ENCODE measurements around the gene VAMP5.
"Not testable (repeated sequence)": the region's sequence is repeated elsewhere in the genome, so short reads cannot be mapped to it uniquely, and the experiment has no call there.

The VAMP5 gene

DNA sequence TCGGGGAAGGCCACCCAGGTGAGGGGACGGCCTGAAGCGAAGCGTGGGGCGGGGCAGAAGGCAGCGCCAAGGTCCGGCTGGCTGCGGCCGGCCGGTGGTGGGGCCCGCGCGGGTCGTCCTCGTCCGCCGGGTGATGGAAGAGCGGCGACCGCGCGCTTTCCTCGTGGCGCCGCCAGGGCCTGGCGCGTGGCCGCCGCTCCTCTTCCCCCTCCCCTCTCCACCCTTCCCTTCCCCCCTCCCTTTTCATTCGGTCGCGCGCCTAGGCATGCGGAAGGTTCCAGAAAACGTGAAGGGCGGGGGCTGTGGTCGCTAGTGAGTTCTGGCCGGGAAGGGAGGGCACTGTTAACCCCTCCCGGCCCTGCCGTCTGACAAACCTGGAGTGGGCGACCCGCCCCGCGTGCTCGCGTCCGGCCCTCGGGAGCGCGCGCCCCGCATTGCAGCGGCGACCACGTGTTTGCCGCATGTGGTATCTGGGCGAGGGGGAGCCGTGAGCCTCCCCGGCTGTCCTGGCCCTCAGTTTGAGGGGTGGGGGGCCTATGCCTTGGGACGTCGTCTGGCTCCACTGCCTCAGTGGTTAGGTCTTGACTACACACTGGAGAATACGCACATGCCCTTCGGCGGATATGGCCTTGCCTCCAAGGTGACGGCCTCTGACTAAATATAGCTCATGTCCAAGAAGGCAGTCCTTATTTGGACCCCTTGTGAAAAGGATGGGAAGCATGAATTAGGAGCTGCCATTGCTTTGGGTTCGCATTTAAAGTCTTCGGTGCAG, 44.7 kb upstream of the VAMP5 start:
- peaks cover 58% of the 10 kb centered on the region for H3K36me3 ChIP-seq
- H3K27me3 ChIP-seq (ENCODE audit: insufficient read depth, low read depth, severe bottlenecking), result no peaks in the 10 kb centered on the region
- no peaks in the 10 kb centered on the region for H3K9me3 ChIP-seq (ENCODE audit: severe bottlenecking)
- H3K27ac ChIP-seq, result peak overlapping the region; percentile 99
- TF ChIP-seq, protein P1, sequence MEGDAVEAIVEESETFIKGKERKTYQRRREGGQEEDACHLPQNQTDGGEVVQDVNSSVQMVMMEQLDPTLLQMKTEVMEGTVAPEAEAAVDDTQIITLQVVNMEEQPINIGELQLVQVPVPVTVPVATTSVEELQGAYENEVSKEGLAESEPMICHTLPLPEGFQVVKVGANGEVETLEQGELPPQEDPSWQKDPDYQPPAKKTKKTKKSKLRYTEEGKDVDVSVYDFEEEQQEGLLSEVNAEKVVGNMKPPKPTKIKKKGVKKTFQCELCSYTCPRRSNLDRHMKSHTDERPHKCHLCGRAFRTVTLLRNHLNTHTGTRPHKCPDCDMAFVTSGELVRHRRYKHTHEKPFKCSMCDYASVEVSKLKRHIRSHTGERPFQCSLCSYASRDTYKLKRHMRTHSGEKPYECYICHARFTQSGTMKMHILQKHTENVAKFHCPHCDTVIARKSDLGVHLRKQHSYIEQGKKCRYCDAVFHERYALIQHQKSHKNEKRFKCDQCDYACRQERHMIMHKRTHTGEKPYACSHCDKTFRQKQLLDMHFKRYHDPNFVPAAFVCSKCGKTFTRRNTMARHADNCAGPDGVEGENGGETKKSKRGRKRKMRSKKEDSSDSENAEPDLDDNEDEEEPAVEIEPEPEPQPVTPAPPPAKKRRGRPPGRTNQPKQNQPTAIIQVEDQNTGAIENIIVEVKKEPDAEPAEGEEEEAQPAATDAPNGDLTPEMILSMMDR (IDR thresholded peaks at IDR 0.05; ENCODE audit: low read depth, low read length), result no peak
- DNase-seq, result peak; percentile 61
- peak overlapping the region; percentile 85 for H3K4me3 ChIP-seq (ENCODE audit: low read depth, low read length)

GRCh38 chr2:85540133-85540648, 44.0 kb upstream of the VAMP5 start:
- H3K27ac ChIP-seq, result peak overlapping the region; percentile 99
- peak overlapping the region; percentile 85 for H3K4me3 ChIP-seq (ENCODE audit: low read depth, low read length)
- no peaks in the 10 kb centered on the region for H3K9me3 ChIP-seq (ENCODE audit: severe bottlenecking)
- TF ChIP-seq, protein P1 (IDR thresholded peaks at IDR 0.05; ENCODE audit: low read depth, low read length), result no peak
- DNase-seq, result no peak
- H3K36me3 ChIP-seq, result peaks cover 65% of the 10 kb centered on the region
- H3K27me3 ChIP-seq (ENCODE audit: insufficient read depth, low read depth, severe bottlenecking), result no peaks in the 10 kb centered on the region

- peak overlapping the region; percentile 85 for H3K4me3 ChIP-seq (ENCODE audit: low read depth, low read length)
- no peaks in the 10 kb centered on the region for H3K27me3 ChIP-seq (ENCODE audit: insufficient read depth, low read depth, severe bottlenecking)
- peaks cover 75% of the 10 kb centered on the region for H3K36me3 ChIP-seq
- H3K9me3 ChIP-seq (ENCODE audit: severe bottlenecking), result no peaks in the 10 kb centered on the region
- no peak for DNase-seq
- no peak overlapping the region for H3K27ac ChIP-seq
- TF ChIP-seq, protein P1 (IDR thresholded peaks at IDR 0.05; ENCODE audit: low read depth, low read length), result no peak
These were observed 43.0 kb upstream of the VAMP5 start for GRCh38 chr2:85541262-85541661.

- TF ChIP-seq, protein P1 (IDR thresholded peaks at IDR 0.05; ENCODE audit: low read depth, low read length), result no peak
- H3K36me3 ChIP-seq, result peaks cover 80% of the 10 kb centered on the region
- H3K4me3 ChIP-seq (ENCODE audit: low read depth, low read length), result peak overlapping the region; percentile 85
These were observed 42.3 kb upstream of the VAMP5 start for GRCh38 chr2:85541753-85542457.

DNA sequence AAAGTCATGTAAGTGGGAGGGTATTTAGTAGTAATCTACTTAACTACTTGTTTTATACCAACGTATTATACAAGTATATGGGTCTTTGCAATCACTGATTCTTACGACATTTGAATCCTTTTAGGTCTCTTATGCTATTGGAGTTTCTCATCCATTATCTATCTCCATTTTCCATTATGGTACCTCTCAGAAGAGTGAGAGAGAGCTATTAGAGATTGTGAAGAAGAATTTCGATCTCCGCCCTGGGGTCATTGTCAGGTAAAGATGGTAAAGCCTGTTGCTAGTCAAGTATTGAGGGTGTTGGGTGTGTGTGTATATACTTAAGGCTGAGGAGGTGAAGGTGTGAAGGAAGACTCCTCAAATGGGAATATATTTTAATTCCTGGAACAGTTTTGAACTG, 41.5 kb upstream of the VAMP5 start:
- no peak for DNase-seq
- TF ChIP-seq, protein P1 (IDR thresholded peaks at IDR 0.05; ENCODE audit: low read depth, low read length), result no peak
- peaks cover 87% of the 10 kb centered on the region for H3K36me3 ChIP-seq
- peak overlapping the region; percentile 25; the same call in 1 of the 2 replicates for H3K27ac ChIP-seq
- H3K27me3 ChIP-seq (ENCODE audit: insufficient read depth, low read depth, severe bottlenecking), result no peaks in the 10 kb centered on the region
- peak overlapping the region; percentile 5; the same call in 1 of the 2 replicates for H3K4me3 ChIP-seq (ENCODE audit: low read depth, low read length)
- H3K9me3 ChIP-seq (ENCODE audit: severe bottlenecking), result no peaks in the 10 kb centered on the region

More at GRCh38 chr2:85541753-85542457, 42.3 kb upstream of the VAMP5 start:
- Histone ChIP-seq H3K27ac (no peak overlapping the region), H3K27me3 (ENCODE audit: insufficient read depth, low read depth, severe bottlenecking) (no peaks in the 10 kb centered on the region), H3K9me3 (ENCODE audit: severe bottlenecking) (no peaks in the 10 kb centered on the region)
- no peak for DNase-seq

GRCh38 chr2:85544254-85544691, 40.0 kb upstream of the VAMP5 start:
- H3K27ac ChIP-seq; H3K27me3 ChIP-seq (ENCODE audit: insufficient read depth, low read depth, severe bottlenecking); H3K9me3 ChIP-seq (ENCODE audit: severe bottlenecking); H3K4me3 ChIP-seq (ENCODE audit: low read depth, low read length); DNase-seq: not testable (repeated sequence)
- H3K36me3 ChIP-seq, result peaks cover 85% of the 10 kb centered on the region

DNA sequence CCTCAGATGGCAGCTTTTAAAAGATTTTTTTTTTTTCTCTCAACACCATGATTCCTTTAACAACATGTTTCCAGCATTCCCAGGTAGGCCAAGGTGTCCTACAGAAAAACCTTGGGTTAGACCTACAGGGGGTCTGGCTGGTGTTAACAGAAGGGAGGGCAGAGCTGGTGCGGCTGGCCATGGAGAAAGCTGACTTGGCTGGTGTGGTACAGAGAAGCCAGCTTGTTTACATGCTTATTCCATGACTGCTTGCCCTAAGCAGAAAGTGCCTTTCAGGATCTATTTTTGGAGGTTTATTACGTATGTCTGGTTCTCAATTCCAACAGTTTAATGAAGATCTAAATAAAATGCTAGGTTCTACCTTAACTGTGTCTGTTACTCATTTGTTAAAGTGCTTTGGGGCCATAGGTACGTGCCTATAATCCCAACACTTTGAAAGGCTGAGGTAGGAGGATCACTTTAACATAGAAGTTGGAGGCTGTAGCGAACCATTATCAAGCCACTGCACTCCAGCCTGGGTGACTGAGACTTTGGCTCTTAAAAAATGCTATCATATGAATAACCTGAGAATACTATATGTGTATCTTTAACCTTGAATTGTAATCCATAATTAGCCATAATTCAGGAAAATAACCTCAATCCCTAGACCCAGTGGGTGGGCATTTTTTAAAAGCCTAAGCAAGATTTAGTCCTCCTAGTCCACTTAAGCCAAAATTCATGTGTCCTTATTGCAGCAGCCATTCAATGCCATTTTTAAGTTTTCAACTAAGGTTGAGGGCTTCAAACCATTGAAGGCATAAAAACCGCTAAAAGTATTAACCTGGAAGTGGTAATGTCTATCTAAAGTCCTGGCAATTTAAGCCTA, 39.1 kb upstream of the VAMP5 start:
- H3K27me3 ChIP-seq (ENCODE audit: insufficient read depth, low read depth, severe bottlenecking); H3K27ac ChIP-seq; DNase-seq; H3K4me3 ChIP-seq (ENCODE audit: low read depth, low read length); H3K9me3 ChIP-seq (ENCODE audit: severe bottlenecking): not testable (repeated sequence)
- peaks cover 79% of the 10 kb centered on the region for H3K36me3 ChIP-seq

Measured in WERI-Rb-1 (cell line).